Measurements from ENCODE around the gene HDGFL3.
"Not testable (repeated sequence)": the region's sequence is repeated elsewhere in the genome, so short reads cannot be mapped to it uniquely, and the experiment has no call there.

Gene HDGFL3

GRCh38 chr15:83098079-83098478, 109.5 kb downstream of the HDGFL3 start:
- DNase-seq, result no peak

- no peak for DNase-seq
Measured at GRCh38 chr15:83094583-83094982, 113.0 kb downstream of the HDGFL3 start.

GRCh38 chr15:83092309-83092976, 115.2 kb downstream of the HDGFL3 start:
- DNase-seq, result no peak

GRCh38 chr15:83091965-83092308, 115.7 kb downstream of the HDGFL3 start:
- DNase-seq, result not testable (repeated sequence)

- no peak for DNase-seq
Measured at GRCh38 chr15:83090465-83090864, 117.2 kb downstream of the HDGFL3 start.

GRCh38 chr15:83088876-83089275, 118.7 kb downstream of the HDGFL3 start:
- no peak for DNase-seq

- no peak for DNase-seq
Measured at GRCh38 chr15:83087576-83087975, 120.0 kb downstream of the HDGFL3 start.

GRCh38 chr15:83085864-83086552, 121.6 kb downstream of the HDGFL3 start:
- not testable (repeated sequence) for DNase-seq

- DNase-seq, result not testable (repeated sequence)
Measured at GRCh38 chr15:83085461-83085860, 122.2 kb downstream of the HDGFL3 start.

GRCh38 chr15:83082730-83083386, 124.8 kb downstream of the HDGFL3 start:
- no peak for DNase-seq

- no peak for DNase-seq
Measured at GRCh38 chr15:83081256-83082014, 126.2 kb downstream of the HDGFL3 start.

GRCh38 chr15:83078712-83079111, 128.9 kb downstream of the HDGFL3 start:
- DNase-seq, result no peak
